ENCODE measurements around the gene ERCC8.
"Not testable (repeated sequence)": the region's sequence is repeated elsewhere in the genome, so short reads cannot be mapped to it uniquely, and the experiment has no call there.

Gene ERCC8

GRCh38 chr5:60896991-60897390, 47.9 kb downstream of the ERCC8 start:
- DNase-seq, result no peak

GRCh38 chr5:60893521-60893920, 51.3 kb downstream of the ERCC8 start:
- DNase-seq, result no peak

GRCh38 chr5:60891667-60892066, 53.2 kb downstream of the ERCC8 start:
- no peak for DNase-seq

- DNase-seq, result no peak
These were observed 56.4 kb downstream of the ERCC8 start for GRCh38 chr5:60888359-60889061.

DNA sequence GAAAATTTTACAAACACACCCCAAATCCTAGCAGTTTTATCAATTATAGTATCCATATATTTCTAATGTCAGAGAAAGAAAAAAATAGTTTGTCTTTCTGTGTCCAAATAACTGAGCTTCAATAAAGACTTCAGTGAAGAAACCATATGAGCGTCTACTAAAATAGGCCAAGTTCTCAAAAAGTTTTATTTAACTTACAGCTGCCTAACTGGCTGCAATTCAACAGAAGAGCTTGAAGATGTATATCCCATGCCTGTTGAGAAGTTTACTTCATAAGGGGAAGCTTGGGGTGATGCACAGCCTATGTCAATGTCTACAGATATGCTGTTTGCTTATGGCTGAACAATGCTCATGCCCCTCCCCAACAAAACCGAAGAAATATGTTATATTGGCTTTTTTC, 57.1 kb downstream of the ERCC8 start:
- DNase-seq, result no peak

- no peak for DNase-seq
These were observed 57.8 kb downstream of the ERCC8 start for GRCh38 chr5:60887096-60887495.

DNA sequence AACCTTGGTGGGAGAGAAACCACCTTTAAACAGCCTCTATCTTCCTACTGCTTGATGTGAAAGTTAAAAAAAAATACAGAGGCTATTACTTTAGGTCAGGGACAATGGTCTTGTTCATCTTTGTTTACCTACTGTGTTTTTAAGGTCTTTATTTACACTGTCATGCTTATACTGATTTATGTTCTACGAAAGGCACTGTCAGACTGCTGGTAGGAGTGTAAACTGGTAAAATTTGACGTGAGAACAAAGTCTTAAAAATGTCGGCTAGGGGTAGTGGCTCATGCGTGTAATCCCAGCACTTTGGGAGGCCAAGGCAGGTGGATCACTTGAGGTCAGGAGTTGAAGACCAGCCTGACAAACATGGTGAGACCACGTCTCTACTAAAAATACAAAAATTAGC, 58.7 kb downstream of the ERCC8 start:
- no peak for DNase-seq

DNA sequence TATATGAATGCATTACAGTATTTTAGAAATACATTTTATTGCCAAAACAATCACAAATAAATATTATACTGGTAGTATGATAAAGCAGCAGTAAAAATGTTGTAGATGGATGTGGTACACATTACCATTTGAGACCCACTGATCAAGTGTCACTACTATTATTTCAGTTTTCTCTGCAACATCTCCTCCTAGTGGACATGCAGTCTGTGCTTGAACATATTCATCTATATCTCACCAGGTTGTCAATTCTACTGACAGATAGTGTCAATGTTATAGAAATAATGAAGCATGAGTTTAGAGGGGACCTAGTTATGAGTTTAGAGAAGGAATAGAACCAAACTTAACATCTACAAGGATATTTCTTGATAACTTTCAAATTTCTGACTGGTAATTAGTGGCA, 61.6 kb downstream of the ERCC8 start:
- DNase-seq, result no peak

- DNase-seq, result no peak
These were observed 72.0 kb downstream of the ERCC8 start for GRCh38 chr5:60872892-60873291.

GRCh38 chr5:60870857-60871256, 74.0 kb downstream of the ERCC8 start:
- DNase-seq, result no peak

- not testable (repeated sequence) for DNase-seq
These were observed 84.3 kb downstream of the ERCC8 start for GRCh38 chr5:60860572-60860971.

DNA sequence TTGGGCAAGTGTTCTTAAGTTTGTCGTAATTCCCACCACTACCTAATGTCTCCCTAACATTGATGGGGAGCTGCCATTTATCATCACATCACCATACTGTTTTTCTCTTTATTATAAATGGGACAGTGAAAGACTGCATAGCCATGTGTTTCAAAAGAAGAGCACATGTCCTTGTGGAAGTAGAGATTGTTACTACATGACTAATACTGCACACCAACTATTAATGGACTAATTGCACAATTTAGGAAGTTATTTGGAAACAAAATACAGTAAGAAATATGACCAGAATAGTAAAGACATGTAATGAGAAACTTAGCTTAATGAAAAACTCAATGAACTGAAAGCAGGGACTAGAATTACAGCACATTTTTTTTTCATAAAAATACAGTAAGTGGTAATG, 88.8 kb downstream of the ERCC8 start:
- no peak for DNase-seq

DNA sequence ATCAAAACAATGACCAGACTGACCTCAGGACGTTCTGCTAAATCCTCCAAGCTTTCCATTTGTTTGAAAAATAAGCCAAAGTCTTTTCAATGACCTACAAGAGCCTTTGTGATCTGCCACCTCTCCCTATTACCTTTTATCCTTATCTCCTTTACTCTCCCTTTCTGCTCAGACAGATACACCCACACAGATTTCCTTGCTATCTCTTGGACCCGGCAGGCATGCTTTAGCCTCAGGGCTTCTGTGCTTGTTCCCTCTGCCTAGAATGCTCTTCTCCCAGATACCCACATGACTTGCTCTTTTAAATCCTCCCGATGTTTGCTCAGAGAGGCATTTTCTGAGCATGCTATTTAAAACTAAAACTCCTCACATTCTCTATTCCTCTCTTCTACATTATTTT, 91.9 kb downstream of the ERCC8 start:
- DNase-seq, result no peak

- DNase-seq, result no peak
These were observed 92.6 kb downstream of the ERCC8 start for GRCh38 chr5:60852317-60852716.

GRCh38 chr5:60851626-60852025, 93.2 kb downstream of the ERCC8 start:
- no peak for DNase-seq

DNA sequence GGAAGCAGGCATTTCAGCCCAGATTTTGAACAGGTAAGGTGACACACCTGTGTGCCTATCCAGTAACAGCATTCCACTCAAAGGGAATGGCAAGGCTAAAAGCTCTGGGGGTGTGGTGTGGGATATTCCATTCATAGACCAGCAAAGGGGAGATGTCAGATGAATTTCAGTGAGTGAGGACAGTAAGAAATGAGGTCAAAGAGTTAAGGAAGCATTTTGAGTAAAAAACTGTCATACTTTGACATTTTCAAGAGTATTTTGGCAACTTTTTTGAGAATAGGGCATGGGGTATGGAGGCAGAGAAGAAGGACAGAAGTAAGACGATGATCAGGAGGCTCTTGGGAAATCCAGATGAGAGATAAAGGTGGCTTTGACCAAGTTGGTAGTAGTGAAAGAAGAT, 98.6 kb downstream of the ERCC8 start:
- DNase-seq, result no peak

- peak; percentile 69 for DNase-seq
These were observed 100.6 kb downstream of the ERCC8 start, which contains the start of gene ELOVL7 for GRCh38 chr5:60843936-60844905. Gene ELOVL7, minus strand, starts transcription at chr5:60844269. Its CDS starts 56,872 bp downstream, at chr5:60787397.

DNA sequence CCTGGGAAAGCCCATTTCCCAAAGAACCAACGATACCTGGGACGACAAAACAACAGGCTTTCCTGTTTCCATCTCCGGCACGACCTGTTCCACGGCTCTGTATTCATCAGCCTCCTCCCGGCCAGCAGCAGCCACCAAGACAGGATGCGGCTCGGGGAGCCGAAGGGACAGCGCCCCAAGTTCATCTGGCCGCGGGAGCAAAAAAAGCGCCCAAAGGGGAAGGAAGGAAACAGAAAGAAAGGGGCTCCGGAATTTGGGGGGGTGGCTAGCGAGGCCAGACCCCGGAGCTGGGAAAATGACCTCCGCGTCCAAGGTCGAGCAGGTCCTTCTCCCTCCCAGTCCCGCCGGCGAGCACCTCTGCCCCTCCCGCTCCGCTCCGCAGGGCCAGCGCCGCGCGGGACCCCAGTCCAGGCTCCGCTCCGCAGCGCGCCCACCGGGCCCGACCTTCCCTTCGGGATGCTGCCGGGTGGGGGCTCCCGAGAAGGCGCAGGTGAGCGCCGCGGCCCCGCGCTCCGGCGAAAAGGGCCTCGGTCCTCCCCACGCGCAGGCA, 101.4 kb downstream of the ERCC8 start:
- DNase-seq, result no peak

- no peak for DNase-seq
These were observed 101.9 kb downstream of the ERCC8 start for GRCh38 chr5:60842871-60843385.

GRCh38 chr5:60841361-60841760, 103.5 kb downstream of the ERCC8 start:
- no peak for DNase-seq

- DNase-seq, result no peak
These were observed 108.7 kb downstream of the ERCC8 start for GRCh38 chr5:60836131-60836530.

- DNase-seq, result no peak
These were observed 109.3 kb downstream of the ERCC8 start for GRCh38 chr5:60835554-60835953.

- DNase-seq, result no peak
These were observed 111.3 kb downstream of the ERCC8 start for GRCh38 chr5:60833520-60833919.

Measured in activated effector memory CD4-positive, alpha-beta T cell treated with anti-CD3 and anti-CD28 coated beads, Interleukin-2, amount 50 U/mL, for 16 hours (primary cell).